Heart left ventricle (tissue), 13 donors: ENCODE measurements around the gene UGT3A2.

Source experiments
- CTCF ChIP-seq, 12 donors: fragments of 200-600 bp; sonication (generic) in 4 of 12; IDR thresholded peaks; one replicate each; pipeline versions ENCODE4 v1.5.0 to v1.8.0; 2018 to 2022; ENCODE audit warnings: antibody characterized with exemption in 12 of 12, mild to moderate bottlenecking in 5 of 12
- POLR2A ChIP-seq, 2 donors: fragments of 450-650 bp; IDR thresholded peaks; one replicate each; pipeline ENCODE4 v1.6.1; 2017; ENCODE audit warnings: antibody characterized with exemption in 2 of 2, mild to moderate bottlenecking in 2 of 2, moderate library complexity in 2 of 2
- donor health status: ischemic (EF 13 %, LVEDD 7.1; RV severe dilation, severe dysfunction).
- donor health status: DM: no; HTN: yes; CAD: no.
- donor health status: DM: no; HTN: no; CAD: no.
- donor health status: ischemic (EF 25% LVEDD 6.9; RV normal size, moderate dysfunction).
- donor health status: ischemic (EF 25% LVEDD 5.7; RV mildly dilated, moderate dysfunction).
- donor health status: ischemic (EF 35%, LVEDD 5.7; RV mildly dilated, moderate dysfunction).
- donor health status: nonischemic (EF 11% LVEDD 7.7; RV severe dilation, severe dysfunction).
- donor health status: DM: yes; HTN: yes; CAD: no.
- donor health status: PGD.
- donor health status: ischemic (EF 29% LVEDD 5.4; RV normal size, mild dysfunction).
- donor health status: nonischemic (EF 23%, LVEDD 6.1; RV moderate dilation, normal function).

GRCh38 chr5:36031223-36031622 lies 35.5 kb downstream of the UGT3A2 start:
- TF ChIP-seq CTCF (IDR thresholded peaks at IDR 0.05) (no peak), POLR2A (IDR thresholded peaks at IDR 0.05) (no peak)
